Fibroblast of lung (primary cell): Measurements from ENCODE around the gene CYP4F12.

Experiments
- EZH2 ChIP-seq: IDR thresholded peaks from 2 replicates; pipeline ENCODE4 v1.5.1; 2012; ENCODE audit warnings: low read length, control low read depth, mild to moderate bottlenecking; ENCODE audit errors: missing control alignments
- TF ChIP-seq, protein P1 (sequence below), 2 donors: IDR thresholded peaks in 1 of 2; conservative IDR thresholded peaks in 1 of 2; 1 replicate in 1 of 2; 2 replicates in 1 of 2; pipeline ENCODE4 v1.5.1; 2011 to 2012; ENCODE audit warnings: low read length in 2 of 2, control low read depth in 1 of 2, inconsistent platforms in 1 of 2, low read depth in 1 of 2, mild to moderate bottlenecking in 1 of 2

- TF ChIP-seq, protein P1, sequence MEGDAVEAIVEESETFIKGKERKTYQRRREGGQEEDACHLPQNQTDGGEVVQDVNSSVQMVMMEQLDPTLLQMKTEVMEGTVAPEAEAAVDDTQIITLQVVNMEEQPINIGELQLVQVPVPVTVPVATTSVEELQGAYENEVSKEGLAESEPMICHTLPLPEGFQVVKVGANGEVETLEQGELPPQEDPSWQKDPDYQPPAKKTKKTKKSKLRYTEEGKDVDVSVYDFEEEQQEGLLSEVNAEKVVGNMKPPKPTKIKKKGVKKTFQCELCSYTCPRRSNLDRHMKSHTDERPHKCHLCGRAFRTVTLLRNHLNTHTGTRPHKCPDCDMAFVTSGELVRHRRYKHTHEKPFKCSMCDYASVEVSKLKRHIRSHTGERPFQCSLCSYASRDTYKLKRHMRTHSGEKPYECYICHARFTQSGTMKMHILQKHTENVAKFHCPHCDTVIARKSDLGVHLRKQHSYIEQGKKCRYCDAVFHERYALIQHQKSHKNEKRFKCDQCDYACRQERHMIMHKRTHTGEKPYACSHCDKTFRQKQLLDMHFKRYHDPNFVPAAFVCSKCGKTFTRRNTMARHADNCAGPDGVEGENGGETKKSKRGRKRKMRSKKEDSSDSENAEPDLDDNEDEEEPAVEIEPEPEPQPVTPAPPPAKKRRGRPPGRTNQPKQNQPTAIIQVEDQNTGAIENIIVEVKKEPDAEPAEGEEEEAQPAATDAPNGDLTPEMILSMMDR (conservative IDR thresholded peaks at IDR 0.05 in 1 of 2, IDR thresholded peaks at IDR 0.05 in 1 of 2; ENCODE audit: low read depth in 1 of 2, low read length in 2 of 2): no peak
- TF ChIP-seq EZH2: no peak
Observed at GRCh38 chr19:15727724-15728123, 54.8 kb downstream of the CYP4F12 start, which contains the start of gene OR10H2.
